Gastroesophageal sphincter (tissue), 4 donors: Measurements from ENCODE around the gene ANKRD13C. TPM values are rescaled to one million over a fixed set of nuclear protein-coding genes. Genes with fewer than 3 reads are reported as not detected.

ENCODE experiments used
- ATAC-seq: fragments of 150-250 bp; one replicate; pipeline ENCODE4 v1.9.1; 2016; ENCODE audit warnings: mild to moderate bottlenecking, moderate library complexity
- H3K27ac ChIP-seq, 4 donors: fragments of 200-600 bp; sonication (generic) in 3 of 4; 1 replicate in 3 of 4; 2 replicates in 1 of 4; pipeline ENCODE4 v1.5.1; 2016 to 2019
- H3K27me3 ChIP-seq: fragments of 200-600 bp; sonication (generic); one replicate; pipeline ENCODE4 v1.5.1; 2019
- H3K36me3 ChIP-seq, 2 donors: fragments of 200-600 bp; sonication (generic); one replicate each; pipeline ENCODE4 v1.5.1; 2019; ENCODE audit warnings: control low read depth in 1 of 2
- H3K4me1 ChIP-seq, 3 donors: fragments of 200-600 bp; sonication (generic); 1 replicate in 2 of 3; 2 replicates in 1 of 3; pipeline ENCODE4 v1.5.1; 2016 to 2019; ENCODE audit warnings: control low read depth in 2 of 3
- H3K4me3 ChIP-seq, 2 donors: fragments of 200-600 bp; sonication (generic); one replicate each; pipeline ENCODE4 v1.5.1; 2019; ENCODE audit warnings: mild to moderate bottlenecking in 1 of 2, moderate library complexity in 1 of 2
- H3K9me3 ChIP-seq, 3 donors: fragments of 200-600 bp; sonication (generic); one replicate each; pipeline ENCODE4 v1.5.1; 2017 to 2019; ENCODE audit warnings: control low read depth in 2 of 3
- CTCF ChIP-seq, 4 experiments: fragments of 200-600 bp in 2 of 4; fragments of 450-650 bp in 2 of 4; sonication (generic) in 1 of 4; IDR thresholded peaks; one replicate each; pipeline ENCODE4 v1.5.1; 2017 to 2019; ENCODE audit warnings: antibody characterized with exemption in 4 of 4, mild to moderate bottlenecking in 2 of 4, moderate library complexity in 2 of 4
- EP300 ChIP-seq: sonication (generic); formaldehyde crosslinking; IDR thresholded peaks from one replicate; pipeline ENCODE4 v1.6.1; 2017; ENCODE audit warnings: antibody characterized with exemption, mild to moderate bottlenecking
- POLR2A ChIP-seq, 2 donors: fragments of 450-650 bp; IDR thresholded peaks; one replicate each; pipeline ENCODE4 v1.6.1; 2017; ENCODE audit warnings: antibody characterized with exemption in 2 of 2, mild to moderate bottlenecking in 2 of 2, moderate library complexity in 1 of 2
- POLR2AphosphoS5 ChIP-seq: sonication (generic); formaldehyde crosslinking; IDR thresholded peaks from one replicate; pipeline ENCODE4 v1.6.1; 2017; ENCODE audit warnings: antibody characterized with exemption
- WGBS, 2 donors: methylation state at CpG; one replicate each; pipeline ENCODE4 v1.1.5; 2018; ENCODE audit warnings: low coverage in 1 of 2; 5-methylcytosine and 5-hydroxymethylcytosine counted together
- total RNA-seq, 4 donors: library from RNA; depleted of rRNA; stranded (reverse); fragments of >200 nt; gene quantifications; one replicate each; pipeline ENCODE4 v1.1.0, GENCODE V29; 2016

The ANKRD13C gene
- total RNA-seq, 4 donors from 2014 or later: 20.5 to 37.5 (median 26.5) TPM

GRCh38 chr1:70333245-70333644, 21.3 kb downstream of the ANKRD13C start:
- Histone ChIP-seq H3K4me3 (no peak overlapping the region), H3K4me1 (no peaks in the 10 kb centered on the region), H3K9me3 (no peaks in the 10 kb centered on the region), H3K36me3 (peaks cover 0 to 18% of the 10 kb centered on the region in 2 donors), H3K27me3 (no peaks in the 10 kb centered on the region), H3K27ac (no peak overlapping the region)
- ATAC-seq: no peak
- no peak for TF ChIP-seq POLR2A (IDR thresholded peaks at IDR 0.05)
- no peak for TF ChIP-seq EP300
- no peak for TF ChIP-seq CTCF (IDR thresholded peaks at IDR 0.05)
- no peak for TF ChIP-seq POLR2AphosphoS5
- 94 to 100% methylated on average over 2 of the region's 2 CpGs for WGBS, 2 donors

- no peak for TF ChIP-seq POLR2A (IDR thresholded peaks at IDR 0.05)
- TF ChIP-seq EP300: no peak
- no peak for TF ChIP-seq POLR2AphosphoS5
- no peak for TF ChIP-seq CTCF (IDR thresholded peaks at IDR 0.05)
- Histone ChIP-seq H3K9me3 (no peaks in the 10 kb centered on the region), H3K36me3 (peaks cover 0 to 16% of the 10 kb centered on the region in 2 donors), H3K4me1 (no peaks in the 10 kb centered on the region), H3K4me3 (no peak overlapping the region), H3K27ac (no peak overlapping the region), H3K27me3 (no peaks in the 10 kb centered on the region)
- no peak for ATAC-seq
Observed at GRCh38 chr1:70331962-70332361, 22.6 kb downstream of the ANKRD13C start.

- no peaks in the 10 kb centered on the region for H3K4me1 ChIP-seq
- no peaks in the 10 kb centered on the region for H3K9me3 ChIP-seq
- 83 to 88% methylated on average over 6 to 7 of the region's 7 CpGs for WGBS, 2 donors
- H3K4me3 ChIP-seq: no peak overlapping the region
- no peak for ATAC-seq
- no peak overlapping the region for H3K27ac ChIP-seq
- no peaks in the 10 kb centered on the region for H3K27me3 ChIP-seq
- peaks cover 0 to 20% of the 10 kb centered on the region in 2 donors for H3K36me3 ChIP-seq
- no peak for TF ChIP-seq CTCF (IDR thresholded peaks at IDR 0.05)
- TF ChIP-seq EP300: no peak
- no peak for TF ChIP-seq POLR2AphosphoS5
- no peak for TF ChIP-seq POLR2A (IDR thresholded peaks at IDR 0.05)
Observed at GRCh38 chr1:70327306-70328076, 27.0 kb downstream of the ANKRD13C start.

GRCh38 chr1:70324683-70325082, 29.8 kb downstream of the ANKRD13C start:
- no peak for ATAC-seq
- Histone ChIP-seq H3K9me3 (no peaks in the 10 kb centered on the region), H3K36me3 (peaks cover 0 to 30% of the 10 kb centered on the region in 2 donors), H3K27me3 (no peaks in the 10 kb centered on the region), H3K27ac (no peak overlapping the region), H3K4me1 (no peaks in the 10 kb centered on the region), H3K4me3 (no peak overlapping the region)
- WGBS, 2 donors: 92 to 100% methylated on average over 1 of the region's 1 CpG
- TF ChIP-seq EP300: no peak
- no peak for TF ChIP-seq POLR2AphosphoS5
- no peak for TF ChIP-seq POLR2A (IDR thresholded peaks at IDR 0.05)
- TF ChIP-seq CTCF (IDR thresholded peaks at IDR 0.05): no peak

GRCh38 chr1:70319750-70320149, 34.8 kb downstream of the ANKRD13C start:
- TF ChIP-seq POLR2A (IDR thresholded peaks at IDR 0.05): no peak
- Histone ChIP-seq H3K4me1 (no peaks in the 10 kb centered on the region), H3K9me3 (no peaks in the 10 kb centered on the region), H3K27ac (no peak overlapping the region), H3K4me3 (no peak overlapping the region), H3K27me3 (no peaks in the 10 kb centered on the region), H3K36me3 (peaks cover 0 to 30% of the 10 kb centered on the region in 2 donors)
- ATAC-seq: no peak
